ENCODE measurements around the gene DIP2B.
"Not testable (repeated sequence)": the region's sequence is repeated elsewhere in the genome, so short reads cannot be mapped to it uniquely, and the experiment has no call there.

The DIP2B gene

DNA sequence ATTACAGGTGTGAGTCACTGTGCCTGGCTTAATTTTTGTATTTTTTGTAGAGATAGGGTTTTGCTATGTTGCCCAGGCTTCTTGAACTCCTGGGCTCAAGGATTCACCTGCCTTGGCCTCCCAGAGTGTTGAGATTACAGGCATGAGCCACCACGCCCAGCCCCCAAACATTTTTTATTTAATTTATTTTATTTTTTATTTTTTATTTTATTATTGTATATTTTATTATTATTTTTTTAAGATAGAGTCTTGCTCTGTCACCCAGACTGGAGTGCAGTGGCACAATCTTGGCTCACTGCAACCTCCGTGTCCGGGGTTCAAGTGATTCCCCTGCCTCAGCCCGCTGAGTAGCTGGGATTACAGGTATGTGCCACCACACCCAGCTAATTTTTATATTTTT lies 17.0 kb downstream of the DIP2B start:
- not testable (repeated sequence) for DNase-seq

DNA sequence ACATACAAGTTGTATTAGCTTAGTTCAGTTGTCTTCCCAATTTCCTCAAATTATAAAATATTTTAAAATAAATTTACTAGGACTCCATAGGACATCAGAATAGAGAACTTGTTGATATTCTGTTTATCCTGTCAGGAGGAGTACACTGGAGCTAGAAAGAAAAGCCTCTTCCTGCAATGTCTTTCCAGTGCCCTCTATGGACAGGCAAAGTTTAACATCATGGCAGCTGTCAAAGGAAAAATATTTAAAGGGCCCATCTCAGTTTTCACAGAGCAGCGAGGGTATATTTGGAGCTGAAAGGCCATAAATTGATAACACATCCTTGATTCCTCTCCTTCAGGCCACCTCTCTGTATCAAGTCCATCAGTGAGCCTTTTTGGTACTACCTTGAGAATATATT lies 19.0 kb downstream of the DIP2B start:
- no peak for DNase-seq

DNA sequence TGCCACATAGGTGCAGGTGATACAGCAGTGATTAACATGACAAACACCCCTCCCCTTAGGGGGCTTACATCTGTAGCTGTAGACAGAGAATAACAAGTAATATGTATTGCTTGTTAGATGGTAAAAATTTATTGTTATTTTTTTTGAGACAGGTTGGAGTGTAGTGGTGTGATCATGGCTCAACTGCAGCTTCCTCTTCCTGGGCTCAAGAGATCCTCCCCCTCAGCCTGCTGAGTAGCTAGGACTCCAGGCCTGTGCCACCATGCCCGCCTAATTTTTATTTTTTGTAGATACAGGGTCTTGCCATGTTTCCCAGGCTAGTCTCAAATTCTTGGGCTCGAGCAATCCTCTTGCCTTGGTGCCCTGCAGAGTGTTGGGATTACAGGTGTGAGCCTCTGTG lies 19.8 kb downstream of the DIP2B start:
- DNase-seq, result no peak

DNA sequence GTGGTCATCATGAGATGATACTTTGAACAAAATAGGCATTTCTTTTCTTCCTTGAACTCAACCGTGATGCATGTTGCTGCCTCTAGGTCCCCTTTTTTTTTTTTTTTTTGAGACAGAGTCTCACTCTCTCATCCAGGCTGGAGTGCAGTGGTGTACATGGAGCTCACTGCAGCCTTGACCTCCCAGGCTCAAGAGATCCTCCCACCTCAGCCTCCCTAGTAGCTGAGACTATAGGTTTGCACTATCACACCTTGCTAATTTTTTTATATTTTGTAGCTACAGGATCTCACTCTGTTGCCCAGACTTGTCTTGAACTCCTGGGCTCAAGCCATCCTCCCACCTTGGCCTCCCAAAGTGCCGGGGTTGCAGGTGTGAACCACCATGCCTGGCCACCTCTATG lies 20.6 kb downstream of the DIP2B start:
- DNase-seq, result no peak

DNA sequence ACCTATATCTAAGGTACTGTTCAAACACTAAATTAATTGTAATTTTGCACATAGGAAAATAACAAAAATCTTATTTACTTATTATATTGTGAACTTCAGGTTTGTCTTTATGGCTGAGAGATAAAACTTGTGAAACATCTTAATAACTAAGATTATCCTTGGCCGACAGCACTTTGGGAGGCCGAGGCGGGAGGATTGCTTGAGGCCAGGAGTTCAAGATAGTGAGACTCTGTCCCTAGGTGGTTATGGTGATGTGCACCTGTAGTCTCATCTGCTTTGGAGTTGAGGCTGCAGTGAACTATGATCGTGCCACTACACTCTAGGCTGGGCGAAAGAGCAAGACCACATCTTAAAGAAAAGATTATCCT lies 22.6 kb downstream of the DIP2B start:
- DNase-seq, result no peak

DNA sequence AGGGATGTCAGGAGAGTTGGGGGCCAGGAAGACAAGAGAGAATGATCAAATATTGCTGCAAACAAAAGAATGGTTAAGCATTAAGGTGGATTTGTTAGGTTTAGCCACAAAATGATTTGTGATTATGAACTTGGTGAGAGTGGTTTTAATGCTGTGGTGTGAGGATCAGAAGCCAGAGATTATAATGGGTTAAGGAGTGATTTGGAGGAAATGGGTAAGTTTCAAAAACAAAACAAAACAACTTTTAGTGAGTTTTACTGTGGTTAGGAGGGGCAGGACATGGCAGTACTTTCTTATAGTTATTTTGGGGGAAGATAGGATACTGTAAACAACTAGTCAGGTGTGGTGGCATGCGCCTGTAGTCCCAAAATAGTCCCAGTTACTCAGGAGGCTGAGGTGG lies 24.0 kb downstream of the DIP2B start:
- DNase-seq, result no peak

DNA sequence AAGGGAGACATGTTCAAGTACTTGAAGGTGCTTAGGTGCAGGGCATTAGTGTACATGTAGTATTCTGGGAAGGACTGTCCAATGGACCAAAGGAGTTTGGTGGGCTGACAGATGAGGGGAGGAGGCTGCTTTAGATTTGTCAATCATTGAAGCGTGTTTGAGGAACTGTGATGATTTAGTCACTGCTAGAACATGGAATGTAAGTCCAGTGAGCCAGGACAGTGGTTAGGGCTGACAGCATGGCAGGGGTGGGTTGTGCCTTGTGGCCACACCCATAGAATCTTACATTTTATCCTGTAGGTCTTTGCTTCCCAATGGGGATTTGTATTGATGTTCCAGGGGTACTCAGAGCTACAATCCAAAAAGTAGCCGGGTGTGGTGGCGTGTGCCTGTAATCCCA lies 24.6 kb downstream of the DIP2B start:
- DNase-seq, result no peak

DNA sequence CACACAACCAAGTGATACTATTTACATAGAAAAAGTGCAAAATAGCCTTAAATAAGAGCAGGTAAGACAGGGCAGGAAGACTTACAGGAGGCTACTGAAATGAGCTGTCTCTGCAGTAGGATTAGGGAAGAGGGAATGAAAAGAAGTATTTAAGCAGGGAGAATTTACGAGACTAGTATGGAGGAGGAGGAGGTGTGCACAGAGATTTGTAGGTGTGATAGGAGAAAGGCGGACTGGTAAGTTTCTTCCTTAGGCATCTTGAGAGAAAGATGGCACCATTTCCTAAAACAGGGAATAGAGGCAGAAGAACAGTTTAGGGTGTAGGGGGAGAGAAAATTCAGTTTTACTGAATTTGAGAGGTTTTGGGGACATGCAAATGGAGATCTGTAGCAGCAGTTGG lies 25.7 kb downstream of the DIP2B start:
- DNase-seq, result no peak

DNA sequence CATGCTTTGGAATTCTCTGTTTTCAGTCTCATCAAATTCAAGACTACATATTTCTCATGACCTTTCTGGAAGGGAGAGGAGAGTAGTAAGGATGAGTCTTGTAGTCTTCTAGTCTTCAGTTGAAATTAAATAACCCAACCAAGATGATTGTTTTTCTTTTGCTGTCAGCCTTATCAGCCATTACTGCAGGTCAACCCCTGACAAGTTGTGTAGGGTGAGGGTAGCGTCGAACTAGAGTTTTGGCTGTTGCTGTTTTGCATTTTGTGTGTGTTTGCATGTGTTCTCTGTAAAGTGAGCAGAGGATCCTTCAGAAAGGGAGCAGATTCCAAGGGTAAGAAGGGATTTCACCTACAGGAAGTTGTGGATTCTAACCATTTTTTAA lies 28.4 kb downstream of the DIP2B start:
- no peak for DNase-seq

DNA sequence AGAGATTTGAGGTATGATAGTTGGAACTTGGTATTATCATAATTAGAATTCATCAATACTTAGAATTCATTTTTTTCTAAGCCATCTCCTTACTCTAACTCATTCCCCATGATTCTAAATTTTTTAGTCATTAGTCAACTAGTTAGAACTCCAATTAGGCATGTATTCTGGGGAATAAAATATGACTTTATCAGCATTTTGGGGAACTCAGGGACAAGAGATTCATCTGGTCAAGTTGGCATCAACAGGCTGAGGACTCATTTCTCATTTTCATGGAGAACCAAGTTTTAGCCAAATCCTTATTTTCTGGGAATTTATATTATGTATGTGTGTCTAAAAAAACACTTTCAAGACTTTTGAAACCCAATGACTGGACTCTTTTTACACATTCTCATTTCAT lies 29.2 kb downstream of the DIP2B start:
- no peak for DNase-seq

DNA sequence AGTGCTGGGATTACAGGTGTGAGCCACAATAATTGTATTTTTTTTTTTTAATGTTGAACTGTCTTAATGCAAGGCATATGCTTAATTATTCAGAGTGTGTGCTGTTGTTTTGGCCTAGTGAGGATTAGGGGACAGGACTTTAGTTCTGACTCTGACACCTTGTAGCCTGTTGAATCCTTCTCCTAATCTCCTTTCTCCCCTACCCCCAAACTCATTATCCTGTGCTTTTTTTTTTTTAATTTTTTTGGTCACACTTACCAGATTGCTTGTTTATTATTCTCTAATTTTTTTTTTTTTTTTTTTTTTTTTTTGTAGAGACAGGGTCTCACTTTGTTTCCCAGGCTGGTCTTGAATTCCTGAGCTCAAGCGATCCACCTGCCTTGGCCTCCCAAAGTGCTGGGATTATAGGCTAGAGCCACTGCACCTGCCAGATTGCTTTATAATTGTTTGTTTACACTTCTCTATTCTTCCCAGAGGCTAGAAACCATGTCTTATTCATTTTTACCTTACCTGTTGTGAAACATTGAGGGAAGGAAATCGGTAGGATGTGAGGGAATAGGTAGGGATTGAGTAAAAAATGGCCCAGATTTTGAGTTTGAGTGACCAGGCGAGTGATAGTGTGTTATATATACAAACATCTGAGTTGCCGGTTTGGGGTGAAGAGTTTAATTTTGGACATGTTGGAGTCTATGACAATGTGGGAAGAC lies 32.2 kb downstream of the DIP2B start:
- DNase-seq, result no peak

DNA sequence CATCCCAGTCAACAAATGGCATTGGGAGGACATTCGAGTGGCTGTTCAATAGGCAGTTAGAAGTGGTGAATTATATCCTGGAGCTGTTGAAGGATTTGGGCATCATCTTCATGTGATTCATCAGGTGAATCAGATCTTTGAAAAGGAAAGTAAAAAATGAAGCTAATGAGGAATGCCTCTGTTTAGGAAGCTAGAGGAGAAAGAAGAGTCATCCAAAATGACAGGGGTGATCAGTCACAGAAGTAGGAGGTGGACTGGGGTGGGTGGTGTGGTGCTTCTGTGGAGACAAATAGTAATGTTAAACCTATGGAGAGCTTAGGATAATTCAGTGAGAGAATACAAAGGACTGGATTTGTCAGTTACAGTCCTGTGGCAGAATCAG lies 32.7 kb downstream of the DIP2B start:
- no peak for DNase-seq

DNA sequence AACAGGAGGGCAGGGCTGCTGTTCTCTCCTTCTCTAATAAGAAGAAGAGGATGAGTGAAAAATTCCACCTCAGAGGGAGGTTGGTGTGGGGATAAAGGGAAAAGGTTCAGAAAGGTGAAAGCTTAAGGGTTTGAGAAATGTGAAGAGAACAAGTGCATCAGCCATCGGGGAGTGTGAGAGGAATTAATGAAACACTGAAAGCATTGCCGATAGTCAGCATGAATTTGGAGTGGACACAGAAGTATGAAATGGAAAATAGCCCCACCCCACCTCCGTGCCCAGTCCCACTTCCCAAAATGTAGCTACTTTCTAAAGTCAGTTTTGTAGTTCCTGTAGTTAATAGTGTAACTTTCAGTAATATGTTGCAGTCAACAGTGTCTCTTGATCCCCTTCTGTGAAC lies 33.4 kb downstream of the DIP2B start:
- DNase-seq, result no peak

DNA sequence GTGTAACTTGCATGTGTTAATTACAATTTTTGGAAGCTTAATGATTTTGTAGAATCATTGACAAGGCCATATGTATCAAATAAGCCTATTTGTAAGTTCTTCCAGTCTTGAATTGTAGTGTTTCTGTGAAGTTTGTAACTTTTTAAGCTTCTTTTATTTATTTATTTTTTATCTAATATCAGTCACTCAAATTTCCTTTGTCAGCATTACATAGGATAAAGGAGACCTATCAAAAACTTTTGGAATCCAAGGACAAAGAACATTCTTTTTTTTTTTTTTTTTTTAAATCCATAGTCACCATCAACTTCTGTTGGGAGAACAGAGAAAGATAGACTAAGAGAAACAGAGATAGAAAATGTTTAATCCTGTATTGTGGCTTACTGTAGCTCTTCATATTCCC lies 36.4 kb downstream of the DIP2B start:
- no peak for DNase-seq

DNA sequence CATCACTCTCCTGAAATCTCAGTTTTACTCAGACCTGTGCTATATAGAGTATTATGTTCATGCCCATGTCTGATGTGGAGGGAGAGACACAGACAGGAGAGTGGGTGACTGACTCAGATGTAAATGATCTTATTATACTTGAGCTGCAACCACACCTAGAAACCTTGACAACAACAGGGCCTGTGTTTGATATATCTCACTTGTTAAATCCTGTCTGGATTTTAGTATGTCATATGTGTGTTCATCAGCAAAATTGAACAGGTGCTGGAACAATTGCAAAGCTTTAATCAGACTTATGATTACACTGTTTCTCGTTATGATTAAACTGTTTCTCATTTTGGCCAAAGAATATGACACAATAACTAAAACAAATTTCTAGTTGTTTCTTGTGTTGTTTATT lies 37.7 kb downstream of the DIP2B start:
- DNase-seq, result no peak

DNA sequence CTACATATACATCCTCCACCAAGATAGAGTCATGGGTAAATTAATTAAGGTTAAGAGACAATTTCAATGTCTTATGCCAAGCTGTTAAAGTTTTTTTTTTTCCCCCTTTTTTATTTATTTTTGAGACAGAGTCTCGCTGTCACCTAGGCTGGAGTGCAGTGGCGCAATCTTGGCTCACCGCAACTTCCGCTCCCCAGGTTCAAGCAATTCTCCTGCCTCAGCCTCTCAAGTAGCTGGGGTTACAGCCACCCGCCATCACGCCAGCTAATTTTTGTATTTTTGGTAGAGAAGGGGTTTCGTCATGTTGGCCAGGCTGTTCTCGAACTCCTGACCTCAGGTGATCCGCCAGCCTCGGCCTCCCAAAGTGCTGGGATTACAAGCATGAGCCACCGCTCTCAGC lies 38.4 kb downstream of the DIP2B start:
- DNase-seq, result not testable (repeated sequence)

DNA sequence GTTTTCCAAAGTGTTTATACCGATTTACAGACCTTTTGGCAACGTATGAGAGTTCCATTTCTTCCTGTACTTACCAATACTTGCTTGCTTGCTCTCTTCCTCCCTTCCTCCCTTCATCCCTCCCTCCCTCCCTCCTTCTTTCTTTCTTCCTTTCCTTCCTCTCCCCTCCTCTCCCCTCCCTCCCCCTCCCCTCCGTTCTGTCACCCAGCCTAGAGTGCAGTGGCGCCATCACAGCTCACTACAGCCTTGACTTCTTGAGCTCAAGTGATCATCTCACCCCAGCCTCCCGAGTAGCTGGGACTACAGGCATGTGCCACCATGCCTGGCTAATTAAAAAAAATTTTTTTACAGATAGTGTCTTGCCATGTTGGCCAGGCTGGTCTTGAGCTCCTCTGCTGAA lies 40.4 kb downstream of the DIP2B start:
- no peak for DNase-seq

DNA sequence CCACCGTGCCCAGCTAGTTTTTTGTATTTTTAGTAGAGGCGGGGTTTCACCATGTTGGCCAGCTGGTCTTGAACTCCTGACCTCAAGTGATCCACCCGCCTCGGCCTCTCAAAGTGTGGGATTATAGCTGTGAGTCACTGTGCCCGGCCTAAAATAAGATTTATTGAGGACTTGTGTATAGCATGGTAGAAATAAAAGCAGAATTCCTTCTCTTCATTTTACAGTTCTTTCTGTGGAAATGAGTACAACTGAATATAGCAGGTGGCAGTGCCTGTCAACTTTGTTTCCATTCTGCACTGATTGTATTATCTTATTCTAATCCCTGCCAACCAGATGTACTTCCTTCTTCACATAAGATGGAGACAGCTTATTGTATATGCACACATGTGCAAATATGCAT lies 41.0 kb downstream of the DIP2B start:
- no peak for DNase-seq

DNA sequence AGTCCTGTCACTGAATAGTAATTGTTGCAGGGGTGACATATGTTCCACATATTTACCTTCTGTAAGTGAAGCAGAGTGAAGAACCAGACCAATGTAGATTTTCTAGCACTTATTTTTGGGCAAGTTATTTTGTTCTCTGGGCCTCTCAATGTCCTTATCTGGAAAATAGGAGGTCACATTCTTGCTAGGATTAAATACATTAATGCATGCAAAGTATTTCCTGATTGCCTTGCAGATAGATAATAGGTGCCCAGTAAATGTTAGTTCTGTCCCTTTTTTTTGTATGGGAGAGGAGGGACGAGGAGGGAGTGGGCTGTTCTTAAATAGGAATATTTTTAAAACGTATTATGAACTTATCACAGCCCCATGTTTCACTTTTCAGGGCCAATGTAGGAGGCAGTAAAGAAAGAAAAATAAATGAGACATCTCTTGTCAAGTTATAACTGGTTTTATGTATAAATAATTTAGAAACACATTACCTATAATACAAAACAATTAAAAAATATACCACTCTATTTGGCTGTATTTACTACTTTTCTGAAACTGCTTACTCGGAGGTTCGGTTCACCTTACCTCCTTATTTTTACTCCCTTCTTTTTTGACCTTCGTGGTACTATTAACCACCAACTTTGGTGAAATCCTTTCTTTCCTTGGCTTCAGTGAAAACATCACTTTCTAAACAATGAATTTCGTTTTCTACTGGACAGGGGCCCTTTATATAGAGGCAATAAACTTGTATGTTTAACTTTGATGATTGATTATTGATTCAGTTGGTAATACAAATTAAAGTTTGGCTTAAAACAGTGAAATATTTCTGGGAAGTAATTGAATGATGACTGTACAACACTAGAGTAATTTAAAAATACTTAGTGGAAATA lies 41.9 kb downstream of the DIP2B start:
- DNase-seq, result no peak

DNA sequence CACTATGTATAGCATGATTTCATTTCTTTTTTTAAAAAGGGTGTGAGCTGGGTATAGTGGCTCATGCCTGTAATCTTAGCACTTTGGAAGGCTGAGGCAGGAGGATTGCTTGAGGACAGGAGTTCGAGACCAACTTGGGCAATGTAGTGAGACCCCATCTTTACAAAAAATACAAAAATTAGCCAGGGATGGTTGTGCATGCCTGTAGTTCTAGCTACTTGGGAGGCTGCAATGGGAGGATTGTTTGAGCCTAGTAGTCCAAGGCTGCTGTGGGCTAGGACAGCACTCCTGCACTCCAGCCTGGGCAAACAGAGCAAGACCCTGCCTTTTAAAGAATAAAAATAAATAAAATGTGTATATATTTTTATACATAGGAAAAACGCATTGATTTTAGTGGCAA lies 43.0 kb downstream of the DIP2B start:
- no peak for DNase-seq

DNA sequence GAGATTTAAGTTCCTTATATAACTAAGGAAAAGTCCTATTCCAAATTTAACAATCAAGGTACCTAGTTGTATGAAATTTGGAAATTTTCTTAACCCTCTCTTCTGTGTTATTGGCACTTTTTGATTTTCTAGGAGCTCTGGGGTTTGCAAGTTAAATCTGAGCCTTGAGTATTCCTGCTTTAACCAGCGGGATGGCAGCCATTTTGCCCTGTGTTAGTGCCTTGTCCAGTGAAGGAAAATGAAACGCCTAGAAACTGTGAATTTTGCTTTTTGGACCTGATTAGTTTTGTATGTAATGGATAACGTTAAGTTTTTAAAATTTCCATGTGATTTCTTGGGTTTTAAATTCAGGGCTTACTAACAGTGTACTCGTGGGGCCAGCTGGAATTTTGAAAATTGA lies 45.1 kb downstream of the DIP2B start:
- no peak for DNase-seq

DNA sequence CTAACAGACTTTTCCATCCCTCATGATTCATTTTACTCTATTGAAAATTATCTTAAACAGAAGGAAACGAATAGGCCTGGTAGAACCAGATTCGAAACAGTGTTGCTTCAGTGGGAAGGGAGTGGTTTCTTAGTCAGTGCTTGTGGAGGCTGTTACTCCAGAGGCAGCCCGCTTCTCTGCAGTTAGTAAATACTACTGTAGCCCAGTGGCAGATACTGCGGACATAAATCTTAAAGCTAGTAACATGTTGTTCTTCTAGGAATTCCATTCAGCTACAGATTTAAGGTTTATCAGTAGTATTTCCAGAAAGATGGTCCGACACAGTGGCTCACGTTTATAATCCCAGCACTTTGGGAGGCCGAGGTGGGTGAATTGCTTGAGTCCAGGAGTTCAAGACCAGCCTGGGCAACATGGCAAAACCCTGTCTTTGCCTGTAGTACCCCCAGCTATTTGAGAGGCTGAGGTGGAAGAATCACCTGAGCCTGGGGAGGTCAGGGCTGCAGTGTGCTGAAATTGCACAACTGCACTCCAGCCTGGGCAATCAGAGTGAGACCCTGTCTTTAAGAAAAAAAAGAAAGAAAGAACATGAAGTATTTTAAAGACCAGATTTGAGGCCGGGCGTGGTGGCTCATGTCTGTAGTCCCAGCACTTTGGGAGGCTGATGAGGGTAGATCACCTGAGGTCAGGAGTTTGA lies 45.9 kb downstream of the DIP2B start:
- DNase-seq, result no peak

DNA sequence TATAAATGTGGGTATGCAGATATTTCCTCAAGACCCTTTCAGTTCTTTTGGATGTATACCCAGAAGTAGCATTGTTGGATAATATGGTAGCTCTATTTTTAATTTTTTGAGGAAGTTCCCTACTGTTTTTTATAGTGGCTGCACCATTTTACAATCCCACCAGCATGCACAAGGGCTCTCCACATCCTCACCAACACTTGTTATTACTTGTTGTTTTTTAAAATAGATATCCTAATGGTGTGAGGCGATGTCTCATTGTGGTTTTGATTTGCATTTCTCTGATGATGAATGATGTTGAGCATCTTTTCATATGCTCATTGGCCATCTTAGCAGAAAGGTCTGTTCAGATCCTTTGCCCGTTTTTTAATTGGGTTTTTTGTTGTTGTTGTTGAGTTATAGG lies 47.1 kb downstream of the DIP2B start:
- no peak for DNase-seq

DNA sequence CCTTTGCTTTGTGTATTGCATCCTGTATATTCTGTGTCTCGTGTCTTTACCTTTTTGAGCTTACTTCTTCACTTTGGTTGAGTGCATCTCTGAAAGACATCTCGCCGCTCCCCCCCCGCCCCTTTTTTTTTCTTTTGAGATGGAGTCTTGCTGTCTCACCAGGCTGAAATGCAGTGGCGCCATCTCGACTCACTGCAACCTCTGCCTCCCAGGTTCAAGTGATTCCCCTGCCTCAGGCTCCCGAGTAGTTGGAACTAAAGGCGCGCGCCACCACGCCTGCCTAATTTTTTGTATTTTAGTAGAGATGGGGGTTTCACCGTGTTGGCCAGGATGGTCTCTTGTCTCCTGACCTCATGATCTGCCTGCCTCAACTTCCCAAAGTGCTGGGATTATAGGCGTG lies 49.9 kb downstream of the DIP2B start:
- no peak for DNase-seq

Measured in activated CD8-positive, alpha-beta memory T cell treated with anti-CD3 and anti-CD28 coated beads, Interleukin-2, amount 50 U/mL, for 48 hours (primary cell).